GM23338 (cell line): Measurements from ENCODE around the gene PXMP2. TPM values are rescaled to one million over a fixed set of nuclear protein-coding genes. Genes with fewer than 3 reads are reported as not detected.

Source experiments
- ATAC-seq: fragments of 200-7000 bp; cut with Tn5 transposase; 3 replicates; pipeline ENCODE4 v1.9.1; 2020
- DNase-seq: peaks from one replicate; pipeline ENCODE4 v3.0.0-alpha.2; 2015; ENCODE audit warnings: low spot score
- H2AFZ ChIP-seq: fragments of 200-600 bp; sonication (generic); 2 replicates; pipeline ENCODE4 v1.8.0; 2016; ENCODE audit warnings: antibody characterized with exemption, mild to moderate bottlenecking, moderate library complexity
- H3F3A ChIP-seq: fragments of 200-600 bp; sonication (generic); replicated peaks from 2 replicates; pipeline ENCODE4 v1.8.0; 2017; ENCODE audit warnings: antibody characterized with exemption, mixed run types, low read depth
- H3K27ac ChIP-seq: fragments of 200-600 bp; sonication (generic); 2 replicates; pipeline ENCODE4 v1.6.1; 2016; ENCODE audit warnings: low read depth
- H3K27me3 ChIP-seq: fragments of 200-600 bp; sonication (generic); 2 replicates; pipeline ENCODE4 v1.8.0; 2016; ENCODE audit warnings: mild to moderate bottlenecking, mixed run types, moderate library complexity; ENCODE audit not compliant: insufficient read depth
- H3K36me3 ChIP-seq: fragments of 200-600 bp; sonication (generic); 2 replicates; pipeline ENCODE4 v1.8.0; 2016; ENCODE audit warnings: mild to moderate bottlenecking; ENCODE audit not compliant: insufficient read depth
- H3K4me1 ChIP-seq: fragments of 200-600 bp; sonication (generic); 2 replicates; pipeline ENCODE4 v1.8.0; 2016; ENCODE audit warnings: mild to moderate bottlenecking, moderate library complexity; ENCODE audit not compliant: insufficient read depth
- H3K4me2 ChIP-seq: fragments of 200-600 bp; sonication (generic); 2 replicates; pipeline ENCODE4 v1.7.1; 2017; ENCODE audit warnings: mixed run types
- H3K4me3 ChIP-seq: fragments of 200-600 bp; sonication (generic); 2 replicates; pipeline ENCODE4 v1.6.1; 2016; ENCODE audit warnings: mixed run types
- H3K79me2 ChIP-seq: fragments of 200-600 bp; sonication (generic); replicated peaks from 2 replicates; pipeline ENCODE4 v1.8.0; 2017; ENCODE audit warnings: mild to moderate bottlenecking; ENCODE audit not compliant: insufficient read depth
- H3K9me2 ChIP-seq: fragments of 200-600 bp; sonication (generic); 2 replicates; pipeline ENCODE4 v1.8.0; 2017; ENCODE audit not compliant: insufficient read depth
- H4K20me1 ChIP-seq: fragments of 200-600 bp; sonication (generic); replicated peaks from 2 replicates; pipeline ENCODE4 v1.8.0; 2017; ENCODE audit warnings: mild to moderate bottlenecking; ENCODE audit not compliant: insufficient read depth
- H3K27ac Mint-ChIP-seq: 2 replicates; pipeline ENCODE4 v1.8.0; 2020; ENCODE audit warnings: inconsistent platforms, mild to moderate bottlenecking, moderate library complexity, mixed read lengths
- H3K27me3 Mint-ChIP-seq: 3 replicates; pipeline ENCODE4 v1.8.0; 2022; ENCODE audit warnings: low read depth, mild to moderate bottlenecking, moderate library complexity, mixed read lengths, inconsistent platforms; ENCODE audit not compliant: insufficient read depth, poor library complexity
- H3K36me3 Mint-ChIP-seq: 3 replicates; pipeline ENCODE4 v1.8.0; 2021; ENCODE audit warnings: low read depth, mild to moderate bottlenecking, inconsistent platforms, moderate library complexity, mixed read lengths
- H3K4me1 Mint-ChIP-seq: 3 replicates; pipeline ENCODE4 v1.8.0; 2020; ENCODE audit warnings: mild to moderate bottlenecking, inconsistent platforms, mixed read lengths
- H3K4me3 Mint-ChIP-seq: 3 replicates; pipeline ENCODE4 v1.8.0; 2021; ENCODE audit warnings: moderate library complexity, mild to moderate bottlenecking, inconsistent platforms, mixed read lengths
- H3K9me3 Mint-ChIP-seq: 3 replicates; pipeline ENCODE4 v1.8.0; 2020; ENCODE audit warnings: moderate library complexity, mild to moderate bottlenecking, inconsistent platforms, mixed read lengths
- CREB1 ChIP-seq: fragments of 250-450 bp; sonication (Bioruptor Pico); IDR thresholded peaks from 2 replicates; pipeline ENCODE4 v1.5.0; 2020; ENCODE audit warnings: low read depth, mild to moderate bottlenecking, moderate library complexity
- EZH2 ChIP-seq: fragments of 200-600 bp; sonication (generic); IDR thresholded peaks from one replicate; pipeline ENCODE4 v1.8.0; 2017; ENCODE audit warnings: antibody characterized with exemption, mild to moderate bottlenecking, low read depth; ENCODE audit not compliant: unreplicated experiment
- EZH2phosphoT487 ChIP-seq: fragments of 200-600 bp; sonication (generic); IDR thresholded peaks from one replicate; pipeline ENCODE4 v1.8.1; 2018; ENCODE audit warnings: antibody characterized with exemption; ENCODE audit not compliant: unreplicated experiment
- JUNB ChIP-seq: IDR thresholded peaks from one replicate; pipeline ENCODE4 v1.6.1; 2016; ENCODE audit warnings: antibody characterized with exemption; ENCODE audit not compliant: unreplicated experiment
- NANOG ChIP-seq: IDR thresholded peaks from 2 replicates; pipeline ENCODE4 v1.6.1; 2016; ENCODE audit warnings: antibody characterized with exemption, borderline replicate concordance
- POLR2AphosphoS5 ChIP-seq: IDR thresholded peaks from 2 replicates; pipeline ENCODE4 v1.6.1; 2016; ENCODE audit warnings: antibody characterized with exemption, low read depth
- STAT1 ChIP-seq: IDR thresholded peaks from one replicate; pipeline ENCODE4 v1.6.1; 2016; ENCODE audit warnings: antibody characterized with exemption; ENCODE audit not compliant: unreplicated experiment
- ZNF331 ChIP-seq: fragments of 250-450 bp; sonication (Bioruptor Pico); IDR thresholded peaks from 2 replicates; pipeline ENCODE4 v1.5.0; 2020; ENCODE audit warnings: low read depth, mild to moderate bottlenecking, moderate library complexity
- polyA plus RNA-seq: library from polyadenylated mRNA; unstranded; fragments of >200 nt; fragmentation: Nextera tagmentation; extraction: Ambion mirVana; gene quantifications from 2 replicates; pipeline ENCODE4 v1.2.1, GENCODE V29; 2016
- total RNA-seq: library from RNA; depleted of rRNA; stranded (reverse); fragments of >200 nt; shearing (Covaris generic); gene quantifications from 2 replicates; pipeline ENCODE4 v1.2.3, GENCODE V29; 2014
- TF ChIP-seq, protein P1 (sequence below): IDR thresholded peaks from 2 replicates; pipeline ENCODE4 v1.6.1; 2016; ENCODE audit warnings: antibody characterized with exemption

PXMP2 gene
- total and polyA plus RNA-seq, 2 experiments from 2014 or later: 17.3 to 19.7 TPM

- H4K20me1 ChIP-seq: peaks cover 21% of the 10 kb centered on the region
- Mint-ChIP-seq H3K36me3 (peaks cover 90% of the 10 kb centered on the region), H3K27ac (no peak overlapping the region), H3K4me3 (no peak overlapping the region), H3K9me3 (peaks cover 19% of the 10 kb centered on the region), H3K4me1 (no peaks in the 10 kb centered on the region; the same call in 2 of the 3 replicates), H3K27me3 (peaks cover 29% of the 10 kb centered on the region)
- no peak overlapping the region for H3K4me3 ChIP-seq
- H3K9me2 ChIP-seq: no peaks in the 10 kb centered on the region
- H3K4me2 ChIP-seq: no peak overlapping the region
- H3K4me1 ChIP-seq: no peaks in the 10 kb centered on the region
- DNase-seq (no peak), ATAC-seq (no peak)
- no peak overlapping the region for H2AFZ ChIP-seq
- H3K79me2 ChIP-seq: peaks cover 6% of the 10 kb centered on the region
- H3K36me3 ChIP-seq: peaks cover 19% of the 10 kb centered on the region
- no peak overlapping the region for H3K27ac ChIP-seq
- no peaks in the 10 kb centered on the region for H3K27me3 ChIP-seq
- H3F3A ChIP-seq: peaks cover 20% of the 10 kb centered on the region
- TF ChIP-seq CREB1 (CRISPR knock-in tag): no peak
- no peak for TF ChIP-seq EZH2phosphoT487
- TF ChIP-seq ZNF331 (CRISPR knock-in tag): no peak
- no peak for TF ChIP-seq EZH2
- TF ChIP-seq NANOG: no peak
Measured at GRCh38 chr12:132726386-132726785, 39.0 kb downstream of the PXMP2 start.

GRCh38 chr12:132727091-132727794, 39.9 kb downstream of the PXMP2 start:
- H3K27me3 ChIP-seq: no peaks in the 10 kb centered on the region
- TF ChIP-seq POLR2AphosphoS5: no peak
- no peak for TF ChIP-seq JUNB
- TF ChIP-seq, protein P1, sequence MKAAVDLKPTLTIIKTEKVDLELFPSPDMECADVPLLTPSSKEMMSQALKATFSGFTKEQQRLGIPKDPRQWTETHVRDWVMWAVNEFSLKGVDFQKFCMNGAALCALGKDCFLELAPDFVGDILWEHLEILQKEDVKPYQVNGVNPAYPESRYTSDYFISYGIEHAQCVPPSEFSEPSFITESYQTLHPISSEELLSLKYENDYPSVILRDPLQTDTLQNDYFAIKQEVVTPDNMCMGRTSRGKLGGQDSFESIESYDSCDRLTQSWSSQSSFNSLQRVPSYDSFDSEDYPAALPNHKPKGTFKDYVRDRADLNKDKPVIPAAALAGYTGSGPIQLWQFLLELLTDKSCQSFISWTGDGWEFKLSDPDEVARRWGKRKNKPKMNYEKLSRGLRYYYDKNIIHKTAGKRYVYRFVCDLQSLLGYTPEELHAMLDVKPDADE: no peak
- no peaks in the 10 kb centered on the region; the same call in 1 of the 2 replicates for H3K79me2 ChIP-seq
- peaks cover 17% of the 10 kb centered on the region for H3F3A ChIP-seq
- H4K20me1 ChIP-seq: peaks cover 21% of the 10 kb centered on the region
- H3K4me2 ChIP-seq: no peak overlapping the region
- Mint-ChIP-seq H3K27ac (no peak overlapping the region), H3K9me3 (peaks cover 19% of the 10 kb centered on the region), H3K36me3 (peaks cover 93% of the 10 kb centered on the region), H3K27me3 (peaks cover 29% of the 10 kb centered on the region), H3K4me1 (no peaks in the 10 kb centered on the region; the same call in 2 of the 3 replicates), H3K4me3 (no peak overlapping the region)
- no peaks in the 10 kb centered on the region for H3K9me2 ChIP-seq
- no peak overlapping the region for H3K27ac ChIP-seq
- no peak overlapping the region for H3K4me3 ChIP-seq
- ATAC-seq: no peak
- H3K36me3 ChIP-seq: peaks cover 19% of the 10 kb centered on the region
- no peak overlapping the region for H2AFZ ChIP-seq
- no peak for DNase-seq
- H3K4me1 ChIP-seq: no peaks in the 10 kb centered on the region

- no peaks in the 10 kb centered on the region; the same call in 2 of the 3 replicates for H3K4me1 Mint-ChIP-seq
- DNase-seq (no peak), ATAC-seq (no peak)
- Histone ChIP-seq H3K4me2 (no peak overlapping the region), H3K79me2 (no peaks in the 10 kb centered on the region), H3K4me1 (no peaks in the 10 kb centered on the region), H3K36me3 (peaks cover 19% of the 10 kb centered on the region), H2AFZ (no peak overlapping the region), H4K20me1 (peaks cover 19% of the 10 kb centered on the region), H3K9me2 (no peaks in the 10 kb centered on the region), H3K27me3 (no peaks in the 10 kb centered on the region), H3F3A (peaks cover 17% of the 10 kb centered on the region), H3K4me3 (no peak overlapping the region), H3K27ac (no peak overlapping the region)
- H3K27ac Mint-ChIP-seq: no peak overlapping the region
- H3K27me3 Mint-ChIP-seq: peaks cover 29% of the 10 kb centered on the region
- peaks cover 93% of the 10 kb centered on the region for H3K36me3 Mint-ChIP-seq
- no peak overlapping the region; the same call in 2 of the 3 replicates for H3K4me3 Mint-ChIP-seq
- H3K9me3 Mint-ChIP-seq: peaks cover 19% of the 10 kb centered on the region
- TF ChIP-seq STAT1: no peak
- TF ChIP-seq, protein P1: no peak
Measured at GRCh38 chr12:132728502-132728901, 41.1 kb downstream of the PXMP2 start.
